GM18517 (cell line): ENCODE results near the gene FKBP5.

Experiments used
- ATAC-seq: cut with Tn5 transposase; IDR thresholded peaks from one replicate; pipeline ENCODE4 v1.9.1; 2021; ENCODE audit warnings: mild to moderate bottlenecking, moderate library complexity; ENCODE audit not compliant: unreplicated experiment

FKBP5 gene

DNA sequence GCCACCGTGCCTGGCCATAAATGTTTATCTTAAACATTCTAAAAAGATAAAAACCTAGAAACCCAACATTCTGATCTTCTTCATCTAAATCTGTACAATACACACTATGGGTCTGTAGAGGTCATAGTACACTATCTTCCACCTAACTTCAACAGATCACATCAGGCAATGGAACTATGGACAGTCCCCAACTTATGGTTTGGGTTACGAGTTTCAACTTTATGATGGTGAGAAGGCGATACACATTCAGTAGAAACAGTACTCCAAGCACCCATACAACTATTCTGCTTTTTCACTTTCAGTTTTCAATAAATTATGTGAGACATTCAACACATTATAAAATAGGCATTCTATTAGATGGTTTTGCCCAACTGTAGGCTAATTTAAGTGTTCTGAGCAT is 23.1 kb downstream of the FKBP5 start:
- ATAC-seq = no peak

DNA sequence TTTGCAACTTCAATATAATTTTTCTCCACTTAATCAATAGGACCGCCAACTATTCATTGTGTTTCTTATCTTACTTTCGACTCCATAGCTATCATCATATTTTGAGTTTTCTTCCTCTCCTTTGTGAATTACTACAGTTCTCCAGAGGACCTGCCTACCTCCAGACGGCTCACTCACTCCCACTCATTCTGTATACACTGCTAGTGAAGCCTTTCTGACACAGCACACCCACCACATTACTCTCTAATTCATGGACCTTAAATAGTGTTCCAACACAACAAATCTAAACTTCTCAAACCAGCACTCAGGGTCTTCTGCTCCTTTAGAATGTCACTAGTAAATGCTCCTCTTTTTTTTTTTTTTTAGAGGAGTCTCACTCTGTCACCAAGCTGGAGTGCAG is 23.8 kb downstream of the FKBP5 start:
- no peak for ATAC-seq

DNA sequence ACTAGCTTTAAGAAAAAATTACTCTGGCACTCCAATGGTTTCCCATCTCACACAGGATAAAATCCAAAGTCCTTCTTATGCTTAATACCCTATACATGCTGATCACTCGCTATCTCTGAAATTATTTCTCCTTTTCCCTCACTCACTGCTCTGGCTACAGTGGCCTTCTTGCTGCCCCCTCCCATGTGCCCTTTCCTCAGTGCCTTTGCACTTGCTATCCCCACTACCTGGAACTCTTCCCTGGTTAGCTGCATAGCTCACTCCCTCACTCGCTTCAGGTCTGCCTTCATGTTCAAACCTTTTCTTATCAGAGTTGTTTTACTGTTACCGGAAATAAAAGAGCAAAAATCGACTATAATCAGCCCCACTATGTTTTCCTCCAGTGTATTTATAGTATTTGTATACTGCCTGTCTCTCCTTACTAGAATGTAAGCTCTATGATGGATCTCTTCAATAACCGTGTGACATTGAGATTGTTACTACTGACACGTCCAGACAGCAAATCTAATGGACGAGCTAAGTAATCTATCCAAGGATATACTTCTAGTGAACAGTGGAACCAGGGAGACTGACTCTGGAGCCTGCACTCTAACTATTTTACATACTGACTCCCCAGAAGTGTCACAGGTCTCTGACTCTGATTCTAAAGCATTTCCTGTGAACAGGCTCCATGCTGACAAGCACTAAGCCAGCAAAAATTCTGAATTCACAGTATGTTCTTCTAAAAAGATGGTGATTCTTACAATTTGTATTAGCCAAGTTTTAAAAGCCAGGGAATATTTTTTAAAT is 25.1 kb downstream of the FKBP5 start:
- ATAC-seq = no peak

- no peak for ATAC-seq
These were observed 25.7 kb downstream of the FKBP5 start for GRCh38 chr6:35662999-35663398.

GRCh38 chr6:35654883-35655282 is 33.8 kb downstream of the FKBP5 start:
- no peak for ATAC-seq

GRCh38 chr6:35651244-35651643 is 37.5 kb downstream of the FKBP5 start:
- ATAC-seq = no peak

DNA sequence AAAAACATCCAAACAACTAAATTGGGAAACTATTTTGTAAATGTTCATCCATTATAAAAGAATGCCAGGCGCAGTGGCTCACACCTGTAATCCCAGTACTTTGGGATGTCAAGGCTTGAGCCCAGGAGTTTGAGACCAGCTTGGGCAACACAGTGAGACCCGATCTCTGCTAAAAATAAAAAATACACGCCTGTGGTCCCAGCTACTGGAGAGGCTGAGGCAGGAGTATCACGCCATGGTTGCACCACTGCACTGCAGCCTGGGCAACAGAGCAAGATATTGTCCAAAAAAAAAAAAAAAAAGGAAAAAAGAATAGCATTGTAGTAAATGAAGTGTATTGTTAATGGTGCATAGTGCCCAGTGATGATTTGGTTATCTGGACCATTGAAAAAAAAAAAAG is 38.7 kb downstream of the FKBP5 start:
- no peak for ATAC-seq

- no peak for ATAC-seq
These were observed 40.5 kb downstream of the FKBP5 start for GRCh38 chr6:35648203-35648602.

DNA sequence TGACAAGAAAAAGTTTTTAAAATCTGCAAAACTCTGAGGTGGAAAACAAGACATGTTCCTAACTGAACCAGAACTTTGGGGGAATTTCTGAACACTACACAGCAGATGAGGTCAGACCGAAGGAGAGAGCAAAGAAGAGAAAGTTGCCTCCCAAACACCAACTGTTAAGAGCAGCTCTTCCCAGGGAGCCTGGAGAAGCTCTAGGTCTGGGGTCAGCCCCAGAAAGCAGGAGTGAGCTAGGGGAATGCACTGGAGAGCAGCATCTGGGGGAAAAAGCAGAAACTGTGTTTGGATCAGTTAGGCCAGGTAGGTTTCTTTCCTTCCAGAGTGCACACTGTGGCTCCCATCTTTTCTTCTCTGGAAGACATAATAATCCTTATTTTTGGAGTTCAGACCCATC is 41.3 kb downstream of the FKBP5 start:
- no peak for ATAC-seq

DNA sequence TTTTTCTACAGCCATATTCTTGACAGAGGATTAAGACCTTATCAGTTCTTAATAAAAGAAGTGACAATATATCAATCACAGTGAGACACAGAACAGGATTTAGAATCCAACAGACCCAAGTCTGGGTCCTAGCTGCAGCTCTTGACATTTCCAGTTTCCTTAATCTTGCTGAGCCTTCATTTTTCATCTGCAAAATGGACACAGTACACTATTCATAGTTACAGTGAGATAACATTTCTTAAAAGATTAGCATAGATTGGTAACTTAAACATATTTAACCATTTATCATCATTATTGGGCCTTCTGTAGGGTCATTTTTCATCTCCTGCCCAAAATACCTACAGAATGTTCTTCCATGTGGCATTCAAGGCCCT is 45.6 kb downstream of the FKBP5 start:
- no peak for ATAC-seq

- ATAC-seq = no peak
These were observed 46.1 kb downstream of the FKBP5 start for GRCh38 chr6:35642471-35643161.

DNA sequence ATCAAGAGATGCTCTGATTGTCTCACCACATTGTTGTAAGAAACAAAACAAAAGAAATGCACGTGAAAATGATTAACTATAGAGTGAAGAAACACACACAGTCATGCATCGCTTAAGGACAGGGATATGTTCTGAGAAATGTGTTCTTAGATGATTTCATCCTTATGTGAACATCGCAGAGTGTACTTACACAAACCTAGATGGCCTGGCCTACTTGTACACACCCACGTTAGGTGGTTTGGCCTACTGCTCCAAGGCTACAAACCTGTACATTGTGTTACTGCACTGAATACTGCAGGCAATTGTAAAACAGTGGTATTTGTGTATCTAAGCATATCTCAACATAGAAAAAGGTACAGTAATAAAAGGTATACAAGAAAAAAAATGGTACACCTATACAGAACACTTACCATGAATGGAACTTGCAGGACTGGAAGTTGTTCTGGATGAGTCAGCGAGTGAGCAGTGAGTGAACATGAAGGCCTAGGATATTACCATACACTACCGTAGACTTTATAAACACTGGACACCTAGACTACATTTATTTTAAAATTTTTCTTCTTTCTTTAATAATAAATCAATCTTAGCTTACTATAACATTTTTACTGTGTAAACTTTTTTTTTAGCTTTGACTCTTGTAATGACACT is 48.6 kb downstream of the FKBP5 start:
- no peak for ATAC-seq

- no peak for ATAC-seq
These were observed 50.0 kb downstream of the FKBP5 start for GRCh38 chr6:35638679-35639078.

- no peak for ATAC-seq
These were observed 50.8 kb downstream of the FKBP5 start for GRCh38 chr6:35637911-35638310.

DNA sequence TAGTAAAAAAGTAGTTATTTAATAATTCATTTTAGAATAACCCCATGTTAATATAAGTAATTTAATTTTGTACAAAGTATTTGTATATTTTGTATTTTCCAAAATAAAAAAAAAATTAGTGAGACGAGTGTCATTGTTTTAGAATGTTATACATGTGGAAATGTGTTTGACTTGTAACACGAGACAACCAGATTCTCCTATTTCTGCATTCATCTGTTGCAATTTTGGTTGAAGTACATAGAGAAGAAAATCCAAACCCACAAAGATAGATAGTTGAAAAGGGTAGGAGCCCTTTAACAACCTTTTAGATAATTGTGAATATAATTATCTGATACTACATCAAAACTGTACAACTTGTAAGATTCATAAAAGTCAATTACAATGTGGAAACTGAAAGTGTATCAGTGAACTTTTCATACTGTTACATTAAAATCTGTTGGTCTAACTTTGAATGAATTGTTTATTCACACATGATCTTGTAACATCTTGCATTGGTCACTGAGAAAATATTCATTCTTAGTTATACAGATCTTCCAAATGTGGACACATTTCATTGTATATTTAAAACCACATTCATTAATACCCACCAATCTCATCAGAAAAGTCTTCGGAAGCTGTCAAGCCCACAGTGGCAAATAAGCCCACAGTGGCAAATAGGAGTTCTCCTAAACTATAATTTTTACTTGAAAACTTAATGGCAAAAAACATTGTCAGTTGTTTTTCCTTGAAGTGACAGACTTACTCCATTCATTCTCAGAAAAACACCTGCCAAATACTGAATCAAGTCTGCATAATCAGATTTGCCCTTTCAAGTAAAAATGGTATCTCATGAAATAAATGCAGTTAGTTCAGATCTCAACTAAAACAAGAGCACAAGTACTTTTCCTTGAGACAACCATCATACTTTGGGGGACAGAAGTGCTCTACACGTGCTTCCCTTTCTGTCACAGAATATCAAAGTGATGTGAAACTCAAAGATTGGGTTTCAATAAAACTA is 52.8 kb downstream of the FKBP5 start:
- no peak for ATAC-seq

- no peak for ATAC-seq
These were observed 54.4 kb downstream of the FKBP5 start for GRCh38 chr6:35634316-35634715.

DNA sequence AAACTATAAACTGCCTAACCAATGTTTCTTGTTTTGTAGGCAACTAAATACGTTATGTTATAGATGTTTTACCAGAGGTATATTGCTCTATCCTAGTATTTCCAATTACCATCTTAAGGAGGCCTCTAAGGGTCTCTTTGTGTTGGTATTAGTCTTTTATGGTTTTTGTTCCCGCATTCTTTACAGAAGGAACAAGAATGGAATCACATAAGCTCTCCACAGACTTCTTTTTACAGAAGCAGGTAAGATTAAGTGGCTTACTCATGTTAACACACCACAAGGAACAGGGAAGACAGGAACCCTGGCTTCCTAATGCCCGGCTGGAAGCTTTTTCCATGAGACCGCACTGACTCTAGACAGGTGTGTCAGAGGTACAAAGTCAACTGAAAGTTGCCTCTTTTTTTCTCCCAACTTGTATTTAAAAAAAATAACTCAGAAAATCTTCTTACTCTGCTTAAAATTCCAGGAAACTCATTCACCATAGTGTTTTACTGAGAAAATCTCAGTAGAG is 55.1 kb downstream of the FKBP5 start:
- ATAC-seq = no peak

- ATAC-seq = no peak
These were observed 58.8 kb downstream of the FKBP5 start for GRCh38 chr6:35629876-35630378.

DNA sequence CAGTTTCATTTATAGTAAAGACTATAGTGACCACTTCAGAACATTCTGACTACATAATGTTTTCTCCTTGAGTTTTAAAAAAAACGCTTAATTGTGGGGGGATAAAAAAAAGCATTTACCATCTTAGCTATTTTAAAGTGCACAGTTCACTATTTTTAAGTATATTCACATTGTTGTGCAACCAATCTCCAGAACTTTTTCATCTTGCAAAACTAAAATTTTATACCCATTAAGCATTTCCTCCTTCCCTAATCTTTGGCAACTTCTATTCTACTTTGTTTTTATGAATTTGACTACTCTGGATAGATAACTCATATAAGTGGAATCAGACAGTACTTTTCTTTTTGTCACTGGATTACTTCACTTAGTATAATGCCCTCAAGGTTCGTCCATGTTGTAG is 62.3 kb downstream of the FKBP5 start:
- ATAC-seq = no peak

DNA sequence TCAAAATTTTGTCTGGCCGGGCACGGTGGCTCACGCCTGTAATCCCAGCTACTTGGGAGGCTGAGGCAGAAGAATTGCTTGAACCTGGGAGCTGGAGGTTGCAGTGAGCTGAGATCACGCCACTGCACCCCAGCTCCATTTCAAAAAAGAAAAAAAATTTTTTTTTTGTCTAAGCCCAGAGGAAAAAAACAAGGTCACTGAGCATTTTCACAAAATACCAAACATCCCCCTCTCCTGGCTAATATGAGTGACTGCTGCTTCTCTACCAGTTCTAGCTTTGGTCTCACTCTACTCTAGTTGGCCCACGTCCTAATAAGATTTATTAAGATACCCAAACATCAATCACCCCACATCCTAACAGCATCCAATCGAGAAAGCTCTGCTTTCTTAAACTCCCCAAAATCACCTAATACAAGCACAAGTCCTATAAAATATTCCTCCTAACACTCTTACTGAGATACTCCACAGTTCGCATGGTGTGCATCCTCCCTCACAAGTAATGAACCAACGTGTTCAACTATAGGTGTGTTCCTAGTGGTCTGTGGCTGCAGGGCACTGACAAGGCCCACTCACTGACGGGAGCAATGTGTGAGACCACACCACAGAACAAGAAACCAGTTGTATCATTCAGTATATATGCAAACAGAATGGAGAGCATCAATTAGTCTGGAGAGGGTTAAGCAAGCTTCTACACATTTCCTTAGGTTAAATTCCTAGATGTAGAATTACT is 64.2 kb downstream of the FKBP5 start:
- ATAC-seq = no peak
